Measurements from ENCODE around the gene IGSF8.

The IGSF8 gene, protein sequence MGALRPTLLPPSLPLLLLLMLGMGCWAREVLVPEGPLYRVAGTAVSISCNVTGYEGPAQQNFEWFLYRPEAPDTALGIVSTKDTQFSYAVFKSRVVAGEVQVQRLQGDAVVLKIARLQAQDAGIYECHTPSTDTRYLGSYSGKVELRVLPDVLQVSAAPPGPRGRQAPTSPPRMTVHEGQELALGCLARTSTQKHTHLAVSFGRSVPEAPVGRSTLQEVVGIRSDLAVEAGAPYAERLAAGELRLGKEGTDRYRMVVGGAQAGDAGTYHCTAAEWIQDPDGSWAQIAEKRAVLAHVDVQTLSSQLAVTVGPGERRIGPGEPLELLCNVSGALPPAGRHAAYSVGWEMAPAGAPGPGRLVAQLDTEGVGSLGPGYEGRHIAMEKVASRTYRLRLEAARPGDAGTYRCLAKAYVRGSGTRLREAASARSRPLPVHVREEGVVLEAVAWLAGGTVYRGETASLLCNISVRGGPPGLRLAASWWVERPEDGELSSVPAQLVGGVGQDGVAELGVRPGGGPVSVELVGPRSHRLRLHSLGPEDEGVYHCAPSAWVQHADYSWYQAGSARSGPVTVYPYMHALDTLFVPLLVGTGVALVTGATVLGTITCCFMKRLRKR

DNA sequence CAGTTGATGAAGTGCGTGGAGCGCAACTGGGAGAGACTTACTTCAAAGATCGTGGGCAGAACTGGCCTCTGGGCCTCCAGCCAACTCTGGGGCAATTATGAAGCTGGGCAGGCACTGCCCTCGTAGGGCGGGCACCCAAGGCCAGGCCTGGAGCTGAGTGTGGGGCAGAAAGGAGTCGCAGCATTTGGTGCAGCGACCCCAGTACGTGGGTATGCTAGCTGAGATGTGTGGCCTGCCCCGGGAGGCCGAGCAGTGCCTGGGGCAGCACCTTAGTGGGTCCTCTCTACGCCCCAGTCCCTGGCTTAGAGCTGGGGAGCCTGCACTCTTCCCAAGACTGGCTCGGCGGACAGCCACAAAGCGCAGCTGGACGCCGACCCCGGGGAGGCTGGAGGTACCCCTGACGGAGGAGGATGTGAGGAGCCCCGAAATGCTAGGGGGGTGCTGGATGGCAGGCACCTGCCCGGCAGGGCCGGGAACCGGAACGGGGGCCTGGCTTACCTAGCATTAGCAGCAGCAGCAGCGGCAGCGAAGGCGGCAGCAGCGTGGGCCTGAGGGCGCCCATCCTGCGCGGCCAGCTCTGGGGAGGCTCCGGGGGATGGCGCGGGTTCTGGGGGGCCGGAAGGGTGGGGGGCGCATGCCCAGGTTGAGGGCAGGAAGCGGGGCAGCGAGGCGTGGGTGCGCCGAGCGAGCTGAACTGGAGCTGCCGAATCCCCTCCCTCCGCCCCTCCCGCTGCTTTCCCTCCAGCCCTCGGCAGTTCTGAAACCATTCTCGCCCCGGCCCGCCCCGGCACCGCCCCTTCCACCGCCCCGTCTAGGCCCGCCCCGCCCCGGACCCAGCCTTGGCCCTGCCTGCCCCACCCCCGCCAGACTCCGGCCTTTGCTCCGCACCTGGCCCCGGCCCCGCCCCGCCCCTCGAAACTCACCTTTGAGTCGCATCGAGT, at the start of gene IGSF8:
IGSF8 (minus strand) TSS at position 709 of the 941 bp plus-strand sequence; CDS start at position 562, 147 bp downstream.
- Histone ChIP-seq H3K27me3 (ENCODE audit: control insufficient read depth, low read length) (no peaks in the 10 kb centered on the region), H3K27ac (ENCODE audit: low read depth, low read length) (peak within 1 kb of the TSS; percentile 46), H4K20me1 (ENCODE audit: control insufficient read depth, insufficient read depth, low read depth, low read length) (no peaks in the 10 kb centered on the region), H3F3A (ENCODE audit: control insufficient read depth, insufficient read depth) (0 out of 2 replicates have a peak, but pooled peaks cover 4% of the 10 kb centered on the region), H3K79me2 (ENCODE audit: control insufficient read depth, low read length) (peaks cover 28% of the 10 kb centered on the region), H3K4me2 (ENCODE audit: low read length) (peak within 1 kb of the TSS; percentile 99), H3K9me3 (ENCODE audit: control insufficient read depth, insufficient read depth, low read length) (no peaks in the 10 kb centered on the region), H3K4me3 (ENCODE audit: low read length) (peak within 1 kb of the TSS; percentile 83), H3K9me2 (replicated peaks; ENCODE audit: control insufficient read depth, low read length) (no peaks in the 10 kb centered on the region), H3K36me3 (ENCODE audit: control insufficient read depth, low read length) (peaks cover 14% of the 10 kb centered on the region; the same call in 1 of the 2 replicates), H3K4me1 (ENCODE audit: control insufficient read depth, low read length) (peaks cover 42% of the 10 kb centered on the region)
- no peak for TF ChIP-seq EZH2phosphoT487 (IDR thresholded peaks at IDR 0.05; ENCODE audit: borderline replicate concordance, low read length)
- TF ChIP-seq, protein P1, sequence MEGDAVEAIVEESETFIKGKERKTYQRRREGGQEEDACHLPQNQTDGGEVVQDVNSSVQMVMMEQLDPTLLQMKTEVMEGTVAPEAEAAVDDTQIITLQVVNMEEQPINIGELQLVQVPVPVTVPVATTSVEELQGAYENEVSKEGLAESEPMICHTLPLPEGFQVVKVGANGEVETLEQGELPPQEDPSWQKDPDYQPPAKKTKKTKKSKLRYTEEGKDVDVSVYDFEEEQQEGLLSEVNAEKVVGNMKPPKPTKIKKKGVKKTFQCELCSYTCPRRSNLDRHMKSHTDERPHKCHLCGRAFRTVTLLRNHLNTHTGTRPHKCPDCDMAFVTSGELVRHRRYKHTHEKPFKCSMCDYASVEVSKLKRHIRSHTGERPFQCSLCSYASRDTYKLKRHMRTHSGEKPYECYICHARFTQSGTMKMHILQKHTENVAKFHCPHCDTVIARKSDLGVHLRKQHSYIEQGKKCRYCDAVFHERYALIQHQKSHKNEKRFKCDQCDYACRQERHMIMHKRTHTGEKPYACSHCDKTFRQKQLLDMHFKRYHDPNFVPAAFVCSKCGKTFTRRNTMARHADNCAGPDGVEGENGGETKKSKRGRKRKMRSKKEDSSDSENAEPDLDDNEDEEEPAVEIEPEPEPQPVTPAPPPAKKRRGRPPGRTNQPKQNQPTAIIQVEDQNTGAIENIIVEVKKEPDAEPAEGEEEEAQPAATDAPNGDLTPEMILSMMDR (IDR thresholded peaks at IDR 0.05; ENCODE audit: low read depth, low read length, poor library complexity, severe bottlenecking), result no peak

DNA sequence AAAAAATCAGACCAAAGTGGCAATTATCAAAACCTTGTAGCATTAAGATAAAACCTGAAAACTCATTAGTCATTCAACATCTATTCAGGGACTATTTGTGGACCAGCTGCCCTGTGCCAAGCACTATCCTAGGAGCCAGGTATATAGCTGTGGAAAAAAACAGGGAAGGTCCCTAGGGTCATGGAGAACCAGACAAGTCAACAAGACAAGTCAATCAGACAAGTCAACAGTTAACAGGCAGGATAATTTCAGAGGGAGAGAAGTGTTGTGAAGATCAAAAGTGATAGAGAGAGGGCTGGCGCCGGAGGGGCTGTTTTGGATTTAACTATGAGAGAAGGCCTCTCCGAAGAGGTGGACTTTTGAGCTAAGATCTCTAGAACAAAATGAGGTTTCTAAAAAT, 49.7 kb upstream of the IGSF8 start:
- Histone ChIP-seq H4K20me1 (ENCODE audit: control insufficient read depth, insufficient read depth, low read depth, low read length) (no peaks in the 10 kb centered on the region), H3K4me3 (ENCODE audit: low read length) (no peak overlapping the region), H3K9me2 (replicated peaks; ENCODE audit: control insufficient read depth, low read length) (no peaks in the 10 kb centered on the region), H3K4me2 (ENCODE audit: low read length) (no peak overlapping the region), H3F3A (ENCODE audit: control insufficient read depth, insufficient read depth) (no peaks in the 10 kb centered on the region), H3K4me1 (ENCODE audit: control insufficient read depth, low read length) (no peaks in the 10 kb centered on the region), H3K79me2 (ENCODE audit: control insufficient read depth, low read length) (no peaks in the 10 kb centered on the region), H3K27me3 (ENCODE audit: control insufficient read depth, low read length) (peaks cover 9% of the 10 kb centered on the region), H3K36me3 (ENCODE audit: control insufficient read depth, low read length) (no peaks in the 10 kb centered on the region), H3K27ac (ENCODE audit: low read depth, low read length) (no peak overlapping the region), H3K9me3 (ENCODE audit: control insufficient read depth, insufficient read depth, low read length) (no peaks in the 10 kb centered on the region)
- TF ChIP-seq, protein P1 (IDR thresholded peaks at IDR 0.05; ENCODE audit: low read depth, low read length, poor library complexity, severe bottlenecking), result no peak
- TF ChIP-seq EZH2phosphoT487 (IDR thresholded peaks at IDR 0.05; ENCODE audit: borderline replicate concordance, low read length), result no peak

DNA sequence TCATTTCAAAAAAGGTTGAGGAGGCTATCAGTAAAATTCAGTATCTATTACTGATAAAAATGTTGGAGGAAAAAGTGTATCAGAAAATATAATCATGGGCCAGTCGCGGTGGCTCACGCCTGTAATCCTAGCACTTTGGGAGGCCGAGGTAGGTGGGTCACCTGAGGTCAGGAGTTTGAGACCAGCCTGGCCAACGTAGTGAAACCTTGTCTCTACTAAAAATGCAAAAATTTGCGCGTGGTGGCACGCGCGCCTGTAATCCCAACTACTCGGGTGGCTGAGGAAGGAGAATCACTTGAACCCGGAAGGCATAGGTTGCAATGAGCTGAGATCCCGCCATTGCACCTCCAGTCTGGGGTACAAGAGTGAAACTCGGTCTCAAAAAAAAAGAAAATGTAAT, 47.7 kb upstream of the IGSF8 start:
- Histone ChIP-seq H3K79me2 (ENCODE audit: control insufficient read depth, low read length) (no peaks in the 10 kb centered on the region), H3K4me1 (ENCODE audit: control insufficient read depth, low read length) (no peaks in the 10 kb centered on the region), H3K27ac (ENCODE audit: low read depth, low read length) (no peak overlapping the region), H3F3A (ENCODE audit: control insufficient read depth, insufficient read depth) (no peaks in the 10 kb centered on the region), H3K9me3 (ENCODE audit: control insufficient read depth, insufficient read depth, low read length) (no peaks in the 10 kb centered on the region), H3K36me3 (ENCODE audit: control insufficient read depth, low read length) (no peaks in the 10 kb centered on the region), H3K27me3 (ENCODE audit: control insufficient read depth, low read length) (peaks cover 8% of the 10 kb centered on the region), H3K9me2 (replicated peaks; ENCODE audit: control insufficient read depth, low read length) (no peaks in the 10 kb centered on the region), H3K4me2 (ENCODE audit: low read length) (no peak overlapping the region), H3K4me3 (ENCODE audit: low read length) (no peak overlapping the region), H4K20me1 (ENCODE audit: control insufficient read depth, insufficient read depth, low read depth, low read length) (no peaks in the 10 kb centered on the region)
- no peak for TF ChIP-seq EZH2phosphoT487 (IDR thresholded peaks at IDR 0.05; ENCODE audit: borderline replicate concordance, low read length)
- TF ChIP-seq, protein P1 (IDR thresholded peaks at IDR 0.05; ENCODE audit: low read depth, low read length, poor library complexity, severe bottlenecking), result no peak
